C4-2B (cell line): Measurements from ENCODE around the gene MRPL3.

ENCODE experiments used
- H3K27ac ChIP-seq: fragments of 450-650 bp; 2 replicates; pipeline ENCODE4 v1.5.1; 2017
- ZFX ChIP-seq: fragments of 450-650 bp; IDR thresholded peaks from 2 replicates; pipeline ENCODE4 v1.6.1; 2017
- TF ChIP-seq, protein P1 (sequence below): fragments of 450-650 bp; conservative IDR thresholded peaks from 2 replicates; pipeline ENCODE4 v1.5.1; 2017; ENCODE audit warnings: mild to moderate bottlenecking

MRPL3 gene

DNA sequence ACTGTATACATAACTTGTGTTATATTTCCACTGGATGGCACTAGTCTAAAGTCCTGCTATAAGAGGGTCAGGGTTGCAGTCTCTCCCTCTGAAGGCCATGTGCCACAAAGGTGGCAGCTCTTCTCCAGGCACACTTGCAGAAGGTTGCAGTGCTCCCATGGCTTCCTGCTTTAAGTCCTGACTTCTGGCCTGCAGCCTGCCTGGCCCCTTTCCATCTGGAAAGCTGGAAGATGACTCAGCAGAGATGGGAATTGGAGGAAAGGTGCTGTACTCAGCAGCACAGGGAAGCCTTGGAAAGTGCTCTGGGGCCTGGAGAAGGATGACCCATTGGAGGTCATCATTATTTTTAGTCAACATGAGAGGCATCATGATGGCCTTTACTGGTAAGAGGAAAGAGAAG, 40.9 kb upstream of the MRPL3 start:
- peak overlapping the region; percentile 24; the same call in 1 of the 2 replicates for H3K27ac ChIP-seq
- TF ChIP-seq, protein P1, sequence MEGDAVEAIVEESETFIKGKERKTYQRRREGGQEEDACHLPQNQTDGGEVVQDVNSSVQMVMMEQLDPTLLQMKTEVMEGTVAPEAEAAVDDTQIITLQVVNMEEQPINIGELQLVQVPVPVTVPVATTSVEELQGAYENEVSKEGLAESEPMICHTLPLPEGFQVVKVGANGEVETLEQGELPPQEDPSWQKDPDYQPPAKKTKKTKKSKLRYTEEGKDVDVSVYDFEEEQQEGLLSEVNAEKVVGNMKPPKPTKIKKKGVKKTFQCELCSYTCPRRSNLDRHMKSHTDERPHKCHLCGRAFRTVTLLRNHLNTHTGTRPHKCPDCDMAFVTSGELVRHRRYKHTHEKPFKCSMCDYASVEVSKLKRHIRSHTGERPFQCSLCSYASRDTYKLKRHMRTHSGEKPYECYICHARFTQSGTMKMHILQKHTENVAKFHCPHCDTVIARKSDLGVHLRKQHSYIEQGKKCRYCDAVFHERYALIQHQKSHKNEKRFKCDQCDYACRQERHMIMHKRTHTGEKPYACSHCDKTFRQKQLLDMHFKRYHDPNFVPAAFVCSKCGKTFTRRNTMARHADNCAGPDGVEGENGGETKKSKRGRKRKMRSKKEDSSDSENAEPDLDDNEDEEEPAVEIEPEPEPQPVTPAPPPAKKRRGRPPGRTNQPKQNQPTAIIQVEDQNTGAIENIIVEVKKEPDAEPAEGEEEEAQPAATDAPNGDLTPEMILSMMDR = peak; percentile 28
- TF ChIP-seq ZFX = no peak

GRCh38 chr3:131541288-131541687, 38.5 kb upstream of the MRPL3 start:
- H3K27ac ChIP-seq = no peak overlapping the region
- TF ChIP-seq, protein P1 = no peak
- TF ChIP-seq ZFX = no peak

DNA sequence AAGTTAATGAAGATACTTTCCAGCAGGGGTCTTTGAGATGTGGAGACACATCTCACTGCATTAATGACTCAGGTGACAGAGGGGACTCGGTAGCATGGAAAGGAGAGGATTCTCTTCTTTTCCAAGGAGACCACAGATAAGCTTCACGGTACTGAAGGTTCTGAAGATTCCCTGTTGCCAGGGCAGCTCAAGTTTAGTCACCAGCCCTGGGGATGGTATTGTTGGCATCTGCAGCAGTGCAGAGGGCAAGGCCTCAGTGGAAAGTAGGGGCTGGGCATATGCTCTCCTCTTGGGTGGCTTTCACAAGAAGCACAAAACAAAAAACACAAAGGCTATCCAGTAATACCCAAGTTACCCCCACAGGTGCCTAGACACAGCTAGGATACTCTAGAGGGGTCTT, 38.0 kb upstream of the MRPL3 start:
- H3K27ac ChIP-seq = no peak overlapping the region
- TF ChIP-seq, protein P1 = no peak
- TF ChIP-seq ZFX = no peak

DNA sequence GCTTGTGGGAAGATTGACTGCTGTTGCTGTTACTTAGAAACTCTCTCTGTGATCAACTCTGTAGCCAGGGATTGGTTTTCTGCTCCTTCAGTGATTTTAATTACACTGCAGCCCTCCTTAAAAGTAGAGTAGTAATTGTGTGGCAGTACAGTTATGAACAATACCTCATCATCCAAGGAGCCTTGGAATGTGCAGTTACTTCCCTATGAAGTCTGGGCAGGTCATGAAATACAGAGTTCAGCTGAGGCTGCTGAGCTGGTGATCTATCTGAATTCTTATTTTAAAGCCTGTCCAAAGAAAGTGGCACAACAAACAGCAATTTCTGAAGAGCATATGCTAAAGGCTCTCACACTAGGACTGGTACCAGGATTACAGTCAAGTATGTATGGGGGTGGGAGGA, 37.4 kb upstream of the MRPL3 start:
- TF ChIP-seq ZFX = no peak
- TF ChIP-seq, protein P1 = no peak
- H3K27ac ChIP-seq = no peak overlapping the region

GRCh38 chr3:131538968-131539367, 36.2 kb upstream of the MRPL3 start:
- H3K27ac ChIP-seq = no peak overlapping the region
- TF ChIP-seq ZFX = no peak
- TF ChIP-seq, protein P1 = no peak

GRCh38 chr3:131537531-131537930, 34.8 kb upstream of the MRPL3 start:
- TF ChIP-seq, protein P1 = no peak
- TF ChIP-seq ZFX = no peak
- H3K27ac ChIP-seq = no peak overlapping the region

DNA sequence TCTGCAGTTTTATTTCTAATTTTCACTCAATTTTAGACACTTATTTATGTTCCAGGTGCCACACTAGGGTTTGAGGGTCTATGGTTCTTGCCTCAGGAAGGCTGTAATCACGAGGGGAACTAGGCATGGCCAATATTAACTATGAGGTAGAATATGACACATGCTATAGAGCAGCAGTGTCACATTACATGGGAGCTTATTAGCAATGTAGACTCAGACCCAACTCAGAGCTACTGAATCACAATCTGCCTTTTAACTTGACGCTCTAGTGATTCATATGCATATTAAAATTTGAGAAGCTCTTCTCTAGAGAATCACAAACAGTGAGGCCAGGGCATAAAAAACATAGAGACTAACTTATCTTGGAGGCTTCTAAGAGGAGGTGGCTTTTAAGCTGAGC, 32.8 kb upstream of the MRPL3 start:
- no peak for TF ChIP-seq ZFX
- TF ChIP-seq, protein P1 = no peak
- H3K27ac ChIP-seq = no peak overlapping the region
